KBM-7 (cell line): ENCODE measurements around the gene TTC9B.
"Not testable (repeated sequence)": the region's sequence is repeated elsewhere in the genome, so short reads cannot be mapped to it uniquely, and the experiment has no call there.

Experiments
- DNase-seq: peaks from one replicate; pipeline ENCODE4 v3.0.0-alpha.2; 2015
- in situ Hi-C: fragments of 300-500 bp; cut with MboI; formaldehyde crosslinking; loops from 2 replicates; pipeline ENCODE4 v1.14.3; 2020; ENCODE audit warnings: low sequenced_read_pairs, low pct_unique_long_range_greater_than_20kb, mixed read lengths

TTC9B gene

GRCh38 chr19:40220674-40221073, 2.5 kb upstream of the TTC9B start:
- in situ Hi-C loops, result no loop called here
- DNase-seq, result no peak

- in situ Hi-C loops, result no loop called here
- peak; percentile 15 for DNase-seq
Observed at GRCh38 chr19:40219721-40220276, 1.6 kb upstream of the TTC9B start.

GRCh38 chr19:40219029-40219428, 845 bp upstream of the TTC9B start:
- in situ Hi-C loops, DNase-seq: not testable (repeated sequence)

GRCh38 chr19:40217027-40217810, 965 bp downstream of the TTC9B start:
- in situ Hi-C loops, result no loop called here
- peak; percentile 27 for DNase-seq

- DNase-seq, result no peak
- in situ Hi-C loops, result no loop called here
Observed at GRCh38 chr19:40216777-40217026, 1.5 kb downstream of the TTC9B start.

GRCh38 chr19:40216013-40216776, 2.0 kb downstream of the TTC9B start:
- in situ Hi-C loops, result no loop called here

GRCh38 chr19:40214936-40215335, 3.2 kb downstream of the TTC9B start:
- DNase-seq, result no peak
- in situ Hi-C loops, result no loop called here

More at GRCh38 chr19:40216013-40216776, 2.0 kb downstream of the TTC9B start:
- no peak for DNase-seq

GRCh38 chr19:40213882-40214570, 4.2 kb downstream of the TTC9B start:
- in situ Hi-C loops, result no loop called here
- no peak for DNase-seq

GRCh38 chr19:40213251-40213829, 4.8 kb downstream of the TTC9B start:
- in situ Hi-C loops, result no loop called here
- no peak for DNase-seq

- DNase-seq, result no peak
- in situ Hi-C loops, result no loop called here
Observed at GRCh38 chr19:40210889-40211288, 7.3 kb downstream of the TTC9B start.

GRCh38 chr19:40208602-40209001, 9.6 kb downstream of the TTC9B start:
- DNase-seq, result no peak
- in situ Hi-C loops, result no loop called here

- no peak for DNase-seq
Observed at GRCh38 chr19:40205760-40206159, 12.4 kb downstream of the TTC9B start.

GRCh38 chr19:40204381-40204780, 13.8 kb downstream of the TTC9B start:
- no peak for DNase-seq

More at GRCh38 chr19:40205760-40206159, 12.4 kb downstream of the TTC9B start:
- in situ Hi-C loops, result no loop called here

GRCh38 chr19:40200341-40201099, 17.7 kb downstream of the TTC9B start:
- in situ Hi-C loops, result no loop called here
- no peak for DNase-seq

More at GRCh38 chr19:40204381-40204780, 13.8 kb downstream of the TTC9B start:
- in situ Hi-C loops, result no loop called here

- in situ Hi-C loops, result no loop called here
- no peak for DNase-seq
Observed at GRCh38 chr19:40198272-40198990, 19.8 kb downstream of the TTC9B start.

GRCh38 chr19:40193587-40193849, 24.7 kb downstream of the TTC9B start:
- in situ Hi-C loops, result no loop called here

GRCh38 chr19:40192758-40193586, 25.2 kb downstream of the TTC9B start:
- in situ Hi-C loops, result no loop called here
- DNase-seq, result no peak

More at GRCh38 chr19:40193587-40193849, 24.7 kb downstream of the TTC9B start:
- DNase-seq, result no peak
